ENCODE results near the gene DMRTA2.
A peak's percentile ranks its signal among the peaks of the same experiment; 100 is the strongest.

DMRTA2 gene

DNA sequence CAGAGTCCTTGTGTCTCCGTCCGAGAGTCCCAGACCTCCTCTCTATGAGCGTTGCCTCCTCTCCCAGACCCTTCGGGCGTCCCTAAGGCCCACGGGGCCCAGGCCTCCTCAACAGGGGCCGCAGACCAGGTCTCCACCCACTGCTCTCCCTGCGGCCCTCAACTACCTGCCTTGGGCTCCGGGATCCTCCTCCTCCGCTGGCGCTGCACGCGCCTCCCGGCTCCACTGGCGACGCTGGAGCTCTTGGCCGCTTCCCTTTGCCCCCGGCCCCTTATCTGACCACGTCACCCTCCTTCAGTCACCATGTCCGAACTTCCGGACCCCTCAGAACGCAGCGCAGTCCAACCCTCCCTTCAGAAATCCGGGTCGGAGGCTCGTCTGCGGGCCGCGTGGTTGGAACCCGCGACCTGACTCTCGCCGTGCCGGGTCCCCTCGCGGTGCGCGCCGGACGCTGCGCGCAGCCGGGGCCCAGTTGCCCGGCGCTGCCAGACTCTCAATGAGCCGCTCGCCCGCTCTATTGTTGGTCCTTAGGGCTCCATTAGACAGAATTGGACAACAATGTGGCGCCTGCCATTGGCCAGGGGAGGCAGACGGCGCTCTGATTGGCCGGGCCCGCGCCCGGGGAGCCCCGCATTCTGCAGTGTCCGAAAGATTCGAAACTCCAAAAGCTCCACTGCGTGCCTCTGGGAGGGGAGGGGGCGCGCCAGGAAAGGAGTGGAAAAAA is at the start of gene DMRTA2:
Gene DMRTA2, minus strand, starts transcription at position 498 of the 724 bp plus-strand sequence. CDS start 1,907 bp downstream, outside the sequence.
- DNase-seq (ENCODE audit: low read depth) = no peak

DNA sequence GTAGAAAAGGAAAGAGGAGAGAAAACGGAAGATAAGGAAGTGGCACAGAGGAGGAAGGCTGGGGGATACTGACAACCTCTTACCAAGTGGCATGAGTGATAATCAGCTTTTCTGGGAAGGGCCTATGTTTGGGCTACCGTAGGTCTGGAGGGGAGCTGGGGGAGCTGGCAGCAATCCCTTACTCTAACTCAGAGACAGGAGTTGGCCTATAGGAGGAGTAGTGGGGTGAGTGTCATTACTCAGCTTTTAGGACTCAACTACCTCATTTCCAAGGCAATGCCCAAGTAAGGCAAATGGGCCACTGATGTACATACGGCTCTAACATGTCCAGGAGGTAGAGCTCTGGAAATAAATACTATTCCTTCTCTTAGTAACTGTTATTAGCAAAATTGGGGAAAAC is 48.7 kb upstream of the DMRTA2 start:
- no peak for DNase-seq (ENCODE audit: low read depth)

DNA sequence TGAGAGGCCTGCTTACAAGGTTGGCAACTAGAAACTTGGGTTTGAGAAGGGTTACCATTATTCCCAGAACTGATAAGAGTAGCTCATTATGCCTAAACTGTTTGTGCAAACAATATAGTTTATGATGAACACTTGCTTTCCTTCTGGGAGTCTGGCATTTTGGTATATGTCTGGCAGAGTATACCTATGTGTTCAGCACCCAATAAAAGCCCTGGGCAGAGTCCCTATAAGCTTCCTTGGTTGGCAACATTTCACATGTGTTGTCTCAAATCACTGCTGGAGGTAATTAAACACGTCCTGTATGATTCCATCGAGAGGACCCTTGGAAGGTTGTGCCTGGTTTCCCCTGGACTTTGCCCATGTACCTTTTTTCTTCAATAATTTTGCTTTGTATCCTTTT is 39.7 kb upstream of the DMRTA2 start:
- no peak for DNase-seq (ENCODE audit: low read depth)

DNA sequence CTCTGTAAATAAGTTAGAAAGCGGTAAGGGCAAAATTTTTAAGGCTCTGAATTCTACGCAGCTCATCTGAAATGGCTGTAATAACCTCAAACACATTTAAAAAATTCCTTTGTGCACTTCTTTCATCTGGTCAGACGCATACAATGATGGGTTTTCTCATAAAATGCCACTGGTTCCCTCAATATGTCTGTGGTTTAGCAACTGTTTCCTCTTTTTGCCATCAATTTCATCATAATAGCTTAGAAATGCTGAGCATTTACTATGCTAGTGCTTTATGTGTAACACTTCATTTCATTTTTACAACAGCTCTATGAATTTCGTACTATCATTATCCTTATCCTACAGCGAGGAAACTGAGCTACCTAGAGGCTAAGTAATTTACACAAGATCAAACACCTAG is 35.3 kb upstream of the DMRTA2 start:
- no peak for DNase-seq (ENCODE audit: low read depth)

DNA sequence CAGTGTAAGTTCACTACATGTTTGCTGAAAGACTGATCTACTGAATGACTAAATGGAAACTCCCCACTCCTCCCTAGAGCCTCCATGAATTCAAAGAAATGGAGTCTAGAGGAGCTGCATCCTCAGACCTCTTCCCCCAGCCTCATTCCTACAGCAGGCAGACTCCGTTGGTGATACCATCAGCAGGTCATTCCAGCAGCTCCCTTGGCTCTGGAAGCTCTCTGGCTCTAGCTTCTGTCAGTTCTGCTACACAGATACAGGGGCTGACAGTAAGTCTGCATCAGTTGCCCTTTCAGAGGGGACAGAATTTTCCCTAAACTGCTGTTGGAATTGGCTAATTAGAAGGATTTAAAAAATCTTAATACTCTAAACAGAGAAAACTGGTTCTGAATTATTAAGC is 31.7 kb upstream of the DMRTA2 start:
- DNase-seq (ENCODE audit: low read depth) = no peak

DNA sequence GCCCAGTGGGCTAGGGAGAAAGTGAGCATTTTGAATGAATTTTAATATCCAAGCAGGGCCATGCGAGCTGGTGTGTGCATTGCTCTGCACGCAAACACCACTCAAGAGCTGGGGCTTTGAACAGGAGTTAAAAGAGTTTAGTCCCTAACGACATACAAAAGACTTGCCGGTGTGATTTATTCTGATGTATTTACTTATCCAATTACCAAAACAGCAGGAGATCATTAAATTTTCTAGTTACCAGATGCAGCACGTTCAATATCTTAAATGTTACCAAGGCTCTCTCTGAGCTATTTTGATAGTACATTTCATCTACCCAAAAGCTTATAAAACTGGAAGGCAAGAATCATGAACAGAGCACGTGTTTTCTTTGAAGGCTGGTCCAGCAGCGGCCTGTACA is 30.0 kb upstream of the DMRTA2 start:
- DNase-seq (ENCODE audit: low read depth) = no peak

DNA sequence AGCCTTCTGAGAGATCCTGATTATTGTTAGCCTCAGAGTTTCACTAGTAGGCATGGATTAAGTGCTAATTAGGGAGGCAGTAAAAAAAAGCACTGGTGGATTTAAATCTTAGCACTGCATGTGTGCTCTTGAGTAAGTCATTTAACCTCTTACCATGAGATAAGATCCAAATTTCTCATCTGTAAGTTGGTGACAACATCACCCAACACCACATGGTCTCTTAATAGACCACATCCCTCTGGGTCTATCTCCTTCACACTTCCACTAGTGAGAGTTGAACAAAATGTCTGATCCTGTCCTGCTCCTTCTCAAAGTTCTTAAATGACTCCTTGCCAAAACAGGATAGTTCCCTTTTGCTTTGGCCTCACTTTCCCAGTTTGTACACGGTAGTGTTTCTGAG is 29.5 kb upstream of the DMRTA2 start:
- DNase-seq (ENCODE audit: low read depth) = no peak

DNA sequence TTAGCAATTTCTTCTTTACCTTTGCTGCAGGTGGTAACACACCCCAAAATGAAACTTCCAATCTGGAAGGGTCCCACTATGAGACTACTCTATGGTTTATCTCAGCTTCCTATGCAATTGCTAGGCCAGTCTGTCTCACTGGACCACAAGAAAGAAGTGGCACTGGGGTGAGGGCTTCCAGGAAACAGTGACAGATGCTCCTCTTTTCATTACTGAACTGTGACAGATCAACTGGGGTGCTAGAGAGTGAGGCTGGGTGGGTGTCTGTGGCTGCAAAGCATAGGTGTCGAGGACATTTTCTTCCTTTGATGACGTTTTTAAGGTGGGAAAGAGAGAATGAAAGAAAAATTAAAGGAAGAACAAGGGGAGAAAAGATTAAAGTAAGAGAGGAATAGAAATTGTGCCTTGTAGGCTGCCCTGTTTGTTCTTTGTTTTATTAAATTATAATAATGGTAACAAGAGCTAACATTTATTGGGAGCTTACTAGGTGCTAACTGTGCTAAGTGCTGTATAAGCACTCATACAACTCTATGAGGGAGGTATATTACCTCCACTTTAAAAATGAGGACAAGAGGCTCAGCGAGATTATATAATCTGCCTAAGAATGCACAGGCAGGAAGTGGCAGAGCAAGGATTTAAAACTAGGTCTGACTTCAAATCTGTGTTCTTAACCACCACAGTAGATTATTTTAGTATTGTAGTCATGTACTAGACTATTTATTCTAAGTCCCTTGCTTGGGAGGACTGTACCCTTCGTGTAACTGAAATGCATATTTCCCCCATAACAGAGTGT is 27.8 kb upstream of the DMRTA2 start:
- no peak for DNase-seq (ENCODE audit: low read depth)

DNA sequence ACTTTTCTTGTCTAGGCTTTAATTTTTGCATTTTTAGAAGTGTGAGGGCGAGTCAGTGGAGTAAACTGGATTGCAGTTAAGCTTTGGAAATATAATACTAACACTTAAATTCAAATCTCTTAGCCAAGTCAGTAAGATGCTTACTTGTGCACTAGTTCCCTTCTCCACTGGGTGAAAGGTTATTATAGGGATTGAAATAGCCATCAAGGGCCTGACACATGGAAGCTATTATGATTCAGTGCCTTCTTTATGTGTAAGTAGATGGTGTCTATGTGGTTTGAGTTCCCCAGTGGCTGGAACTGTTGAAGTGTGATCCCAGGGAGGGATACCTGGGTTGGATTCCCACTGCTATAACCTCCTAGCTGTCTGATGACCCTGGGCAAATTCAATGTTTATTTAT is 24.7 kb upstream of the DMRTA2 start:
- DNase-seq (ENCODE audit: low read depth) = peak; percentile 32

DNA sequence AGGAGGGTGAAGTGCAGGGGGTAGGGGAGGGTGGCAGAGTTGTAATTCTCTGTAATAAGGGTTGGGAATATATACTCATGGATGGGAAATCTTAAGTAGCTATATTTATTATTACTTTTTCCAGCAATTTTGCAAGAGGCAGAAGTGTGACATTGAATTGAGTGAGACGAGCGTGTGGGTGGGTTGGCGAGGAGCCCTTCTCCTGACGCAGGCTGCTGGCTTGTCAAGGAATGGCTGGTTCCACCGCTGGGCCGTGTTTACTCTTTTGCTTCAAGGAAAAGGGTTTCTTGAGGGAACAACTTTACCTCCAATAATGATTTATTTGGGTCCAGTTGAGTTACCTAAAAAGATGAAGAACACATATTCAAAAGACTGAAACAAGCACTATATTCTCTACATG is 17.9 kb upstream of the DMRTA2 start:
- no peak for DNase-seq (ENCODE audit: low read depth)

DNA sequence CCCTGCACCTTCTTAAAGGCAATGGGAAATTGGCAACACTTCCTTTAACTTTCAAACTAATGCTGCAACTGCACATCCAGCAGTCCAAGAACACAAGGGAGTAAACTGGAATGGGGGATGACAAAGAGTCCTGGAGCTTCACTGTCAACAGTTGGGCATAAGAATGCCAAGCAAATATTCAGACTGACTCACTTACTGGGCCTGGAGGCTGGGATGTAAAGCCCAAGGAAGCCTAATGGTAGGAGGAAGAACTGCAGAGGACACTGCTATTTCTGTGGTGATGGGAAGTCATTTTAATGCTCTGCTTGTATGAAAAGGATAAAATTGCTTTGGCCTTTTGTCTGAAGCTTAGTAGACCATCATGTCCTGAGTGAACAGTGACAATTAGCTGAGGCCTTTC is 15.7 kb upstream of the DMRTA2 start:
- DNase-seq (ENCODE audit: low read depth) = no peak

DNA sequence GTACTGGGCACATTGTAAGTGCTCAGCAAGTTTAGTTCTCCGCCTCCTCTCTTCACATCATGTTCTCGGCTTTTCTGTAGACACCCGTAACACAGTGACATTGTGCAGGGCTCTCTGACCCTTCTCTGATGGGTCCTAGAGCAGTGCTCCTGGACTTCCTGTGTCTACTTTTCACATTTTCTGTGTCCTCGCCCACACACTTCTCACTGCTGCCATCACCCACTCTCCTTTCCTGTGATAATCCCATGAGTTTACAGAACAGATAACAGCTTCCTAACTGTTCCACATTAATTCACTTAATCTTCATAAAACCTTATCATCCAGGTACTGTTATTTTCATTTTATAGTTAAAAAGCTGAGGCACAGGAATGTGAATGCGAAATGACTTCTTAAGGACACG is 13.2 kb upstream of the DMRTA2 start:
- DNase-seq (ENCODE audit: low read depth) = no peak

DNA sequence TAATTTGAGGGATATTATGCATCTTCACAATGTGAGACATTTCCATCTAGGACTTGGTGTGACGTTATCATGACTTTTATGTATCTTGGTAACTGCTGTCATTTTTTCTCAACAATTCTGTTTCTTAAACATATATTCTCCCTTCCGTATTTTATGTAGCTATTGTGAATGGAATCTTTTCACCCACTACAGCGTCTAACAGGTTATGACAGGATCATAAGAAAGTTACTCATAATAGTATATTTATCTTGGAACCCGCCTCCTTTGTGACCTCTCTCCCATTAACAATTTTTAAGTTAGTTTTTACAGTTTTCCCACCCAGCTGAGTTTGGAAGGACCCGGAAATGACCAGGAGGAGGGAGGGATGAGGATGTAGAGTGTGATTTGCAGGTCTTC is 6.8 kb upstream of the DMRTA2 start:
- no peak for DNase-seq (ENCODE audit: low read depth)

DNA sequence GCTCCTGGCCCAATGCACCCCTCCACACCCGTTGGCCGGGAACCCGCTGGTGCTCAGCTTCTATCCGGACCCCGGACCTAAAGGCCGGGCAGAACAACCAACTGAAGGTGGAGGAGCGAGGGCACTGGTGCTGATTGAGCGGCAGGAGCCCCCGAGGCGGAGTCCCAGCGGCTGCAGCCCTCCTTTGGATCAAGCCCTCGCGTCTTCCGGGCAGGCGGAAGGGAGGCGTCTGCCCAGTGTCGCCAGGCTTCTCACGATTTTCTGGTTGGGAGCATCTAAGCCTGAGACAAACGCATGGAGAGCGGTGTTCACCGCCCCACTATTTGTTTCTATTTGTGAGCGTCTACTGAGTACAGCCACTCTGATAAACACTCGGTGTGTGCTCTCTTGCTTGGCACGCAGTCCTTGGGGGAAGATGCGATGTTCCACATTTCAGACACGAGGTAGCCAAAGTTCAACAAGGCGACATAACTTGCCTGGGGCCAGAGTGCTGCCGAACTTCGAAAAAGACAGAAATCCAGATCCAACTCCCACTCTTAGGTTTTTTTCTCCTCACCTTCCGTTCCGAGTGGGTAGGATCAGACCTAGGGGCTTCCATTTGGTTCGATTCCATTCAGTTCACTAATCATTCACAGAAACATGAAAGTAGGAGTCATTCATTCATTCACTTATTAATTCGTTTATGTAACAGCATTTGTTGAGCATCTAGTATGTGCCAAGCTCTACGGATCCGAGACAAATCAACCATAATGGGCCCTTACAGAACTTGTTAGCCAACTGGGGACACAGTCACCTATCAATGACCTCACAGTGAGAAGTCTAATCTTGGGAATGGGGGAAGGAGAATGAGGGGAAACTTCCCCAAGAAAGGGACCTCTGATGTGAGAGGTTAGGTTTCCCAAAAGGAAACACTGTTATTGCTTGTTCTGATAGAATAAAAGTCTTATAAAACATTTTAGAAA is 4.9 kb upstream of the DMRTA2 start:
- DNase-seq (ENCODE audit: low read depth) = no peak

DNA sequence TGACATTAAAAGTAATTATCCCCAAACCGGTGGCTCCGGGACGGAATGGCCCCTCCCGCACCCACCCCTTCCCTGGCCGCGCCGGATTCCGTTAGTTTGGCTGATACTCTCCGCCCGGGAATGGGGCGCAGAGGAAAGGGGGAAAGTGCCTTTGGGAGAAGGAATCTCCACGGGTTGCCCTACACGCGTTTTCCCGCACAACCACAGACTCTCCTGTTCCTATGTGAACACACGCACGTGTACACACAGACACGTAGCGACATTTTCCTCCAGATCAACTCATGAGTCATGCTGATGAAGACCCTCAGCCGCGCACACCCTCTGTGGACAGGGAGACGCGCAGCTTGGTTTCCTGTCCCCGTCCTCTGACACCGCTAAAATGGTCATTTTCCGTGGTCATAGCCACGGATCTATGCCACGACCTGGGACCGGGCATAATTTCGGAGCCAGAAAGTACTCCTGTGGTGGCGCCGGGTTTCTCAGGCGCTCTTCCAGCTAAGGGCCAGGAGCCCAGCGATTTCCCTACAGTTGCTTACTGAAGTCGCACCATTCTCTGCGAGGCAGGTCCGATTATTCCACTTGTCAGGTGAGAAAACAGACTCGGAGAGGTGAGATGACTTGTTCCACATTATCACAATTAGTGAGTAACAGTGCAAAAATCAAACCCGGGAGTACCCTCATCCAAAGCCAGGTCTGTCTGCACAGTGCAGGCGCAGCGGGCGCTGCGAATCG is 4.0 kb upstream of the DMRTA2 start:
- DNase-seq (ENCODE audit: low read depth) = no peak

DNA sequence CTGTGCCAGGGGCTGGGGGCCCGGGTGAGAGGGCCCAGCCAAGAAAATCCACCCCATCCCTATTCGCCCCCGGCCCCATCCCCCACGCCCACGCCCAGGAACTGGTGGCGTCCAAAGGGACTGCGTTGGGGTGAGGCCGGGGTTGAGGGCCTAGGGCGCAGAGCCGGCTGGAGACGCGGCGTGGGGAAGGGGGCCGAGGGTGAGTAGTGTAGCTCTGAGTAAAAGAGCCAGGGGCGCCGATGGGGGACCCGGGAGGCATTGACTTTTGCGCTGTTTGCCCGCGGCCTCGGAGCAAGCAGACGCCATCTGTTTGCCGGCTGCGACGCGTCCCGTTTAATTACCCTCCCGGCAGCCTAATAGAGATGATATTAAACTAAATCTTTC is 3.5 kb upstream of the DMRTA2 start:
- DNase-seq (ENCODE audit: low read depth) = no peak

DNA sequence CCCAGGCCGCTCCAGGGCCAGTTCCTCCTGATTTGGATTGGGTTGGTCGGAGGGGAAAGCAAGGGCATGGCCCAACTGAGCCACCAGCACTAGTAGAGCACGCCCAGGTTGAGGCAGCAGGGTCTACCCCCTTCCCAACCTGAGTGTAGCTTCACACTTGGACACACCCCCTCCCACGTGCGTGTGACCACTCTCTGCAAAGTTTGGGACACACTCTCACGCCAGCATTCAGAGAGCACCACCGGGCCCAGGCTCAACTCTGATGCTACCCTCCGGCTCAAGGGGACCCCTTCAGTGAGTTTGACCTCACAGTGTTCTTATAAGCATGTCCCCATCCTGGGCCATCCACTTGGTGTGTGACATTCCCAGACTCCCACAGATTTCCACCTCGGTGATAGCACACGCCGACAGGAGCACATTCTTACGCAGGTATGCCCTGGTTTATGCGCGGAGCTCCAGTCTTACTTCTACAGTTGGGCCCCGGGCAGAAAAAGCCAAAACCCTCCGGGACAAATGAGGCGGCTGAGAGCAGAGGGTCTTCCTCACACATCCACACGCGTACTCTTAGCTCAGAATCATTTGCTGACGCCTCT is 3.0 kb upstream of the DMRTA2 start:
- no peak for DNase-seq (ENCODE audit: low read depth)

DNA sequence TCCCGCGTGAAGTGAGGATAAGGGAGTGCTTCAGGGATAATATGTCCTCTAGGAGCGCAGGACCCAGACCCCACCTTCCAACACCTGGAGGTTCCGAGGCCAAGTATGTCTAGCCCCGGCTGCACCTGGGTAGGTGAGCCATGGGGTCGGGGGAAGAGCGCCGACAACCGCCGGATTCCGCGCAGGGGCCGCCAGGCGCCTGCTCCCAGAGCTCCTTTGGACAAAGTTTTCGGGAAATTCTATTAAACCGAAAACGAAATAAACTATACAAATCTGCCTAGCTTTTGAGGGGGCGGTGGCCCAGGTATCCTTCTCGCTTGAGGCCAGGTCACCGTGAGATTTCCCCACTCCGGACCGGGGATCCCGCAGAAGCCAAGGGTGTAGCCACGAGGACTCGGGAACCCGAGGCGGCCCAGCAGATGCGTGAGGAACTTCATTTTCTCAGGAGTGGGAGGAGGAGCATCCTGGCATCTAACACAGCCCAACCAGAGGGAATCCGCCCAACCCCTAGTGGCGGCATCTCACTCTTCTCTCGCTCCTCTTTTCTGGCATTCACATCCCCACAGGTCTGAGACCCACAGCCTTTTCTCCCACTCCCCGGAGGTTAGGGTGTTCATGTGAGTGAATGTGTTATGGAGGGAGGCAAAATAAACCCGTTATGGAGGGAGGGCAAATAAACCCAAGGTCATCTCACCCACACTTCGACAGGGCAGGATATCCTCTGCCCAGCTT is 2.3 kb upstream of the DMRTA2 start:
- no peak for DNase-seq (ENCODE audit: low read depth)

DNA sequence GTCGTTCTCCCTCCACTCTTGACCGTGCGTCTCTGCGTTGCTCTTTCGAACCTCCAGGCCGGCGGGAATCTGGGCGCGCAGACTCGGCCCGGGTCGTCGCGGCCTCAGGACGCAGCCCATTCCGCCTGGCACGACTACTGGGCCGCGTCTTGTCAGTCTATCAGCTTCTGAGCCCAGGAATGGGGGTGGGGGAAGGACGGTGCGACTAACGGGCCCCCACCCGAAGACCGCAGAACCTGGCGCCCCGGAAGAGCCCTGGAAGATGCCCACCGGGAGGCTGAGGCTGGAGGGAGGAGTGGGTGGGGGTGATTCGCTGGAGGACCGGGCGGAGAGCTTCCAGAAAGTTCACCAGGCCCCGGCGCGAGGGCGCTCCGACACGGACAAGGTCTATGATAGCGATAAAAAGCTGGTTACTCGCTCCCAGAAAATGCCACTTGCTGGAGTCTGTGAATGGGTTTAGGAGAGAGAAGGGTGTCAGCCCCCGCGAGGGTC is 1.7 kb upstream of the DMRTA2 start:
- DNase-seq (ENCODE audit: low read depth) = no peak

DNA sequence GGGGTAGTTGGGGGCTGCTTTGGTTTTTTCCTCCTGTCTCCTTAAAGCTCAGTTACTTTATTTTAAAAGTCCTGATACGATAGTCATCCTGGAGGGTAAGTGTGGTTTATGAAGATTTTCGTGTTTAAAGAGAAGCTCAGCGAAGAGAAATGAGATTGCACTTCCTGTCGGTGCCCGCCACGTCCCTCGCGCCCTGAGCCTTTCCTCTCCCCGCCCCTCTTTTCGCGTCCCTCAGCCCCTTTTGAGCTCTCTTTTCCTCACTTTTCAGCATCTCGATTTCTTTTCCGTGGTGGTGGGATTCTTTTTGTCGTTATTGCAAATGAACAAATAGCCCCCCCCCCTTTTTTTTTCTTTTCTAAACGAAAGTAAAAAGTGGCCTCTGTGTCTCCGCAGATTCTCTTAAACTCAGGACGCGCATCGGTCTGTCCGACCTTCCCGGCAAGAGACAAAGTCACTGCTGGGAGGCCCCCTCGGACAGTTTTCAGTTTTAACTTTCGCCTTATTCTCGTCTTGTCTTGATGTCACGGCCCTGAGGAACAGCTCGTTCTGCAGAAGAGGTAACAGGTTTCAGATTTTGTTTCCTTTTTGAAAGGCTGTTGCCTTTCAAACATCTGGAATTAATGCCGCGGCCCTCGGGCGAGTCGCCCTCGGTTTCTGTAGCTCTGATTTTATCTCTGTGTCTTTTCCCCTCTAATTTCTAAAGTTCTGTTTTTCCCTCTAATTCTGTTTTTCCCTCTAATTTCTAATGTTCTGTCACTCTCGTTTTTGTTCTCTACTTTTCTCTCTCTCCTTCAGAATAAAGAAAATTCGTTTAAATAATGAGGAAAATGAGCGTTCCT is 1.0 kb upstream of the DMRTA2 start:
- DNase-seq (ENCODE audit: low read depth) = no peak

All from stromal cell of bone marrow (primary cell).